CD8-positive, alpha-beta memory T cell (primary cell): Measurements from ENCODE around the gene FRRS1. TPM values are rescaled to one million over a fixed set of nuclear protein-coding genes. Genes with fewer than 3 reads are reported as not detected.
A peak's percentile ranks its signal among the peaks of the same experiment; 100 is the strongest.

Experiments used
- CTCF ChIA-PET: fragments of 350-600 bp; sonication (Branson Sonifier 250); formaldehyde crosslinking; loops from one replicate; lab custom pipeline; 2021; ENCODE audit warnings: antibody characterized with exemption; lab: Charles Lee
- POLR2A ChIA-PET: fragments of 350-600 bp; sonication (Branson Sonifier 250); formaldehyde crosslinking; loops from one replicate; lab custom pipeline; 2021; ENCODE audit warnings: antibody characterized with exemption; lab: Charles Lee
- DNase-seq, 5 donors: peaks; one replicate each; pipeline versions ENCODE4 v3.0.0 to v3.0.0-alpha.2; 2020 to 2022; ENCODE audit warnings: mixed read lengths in 1 of 5
- H3K27ac ChIP-seq: one replicate; pipeline ENCODE4 v1.7.0; 2013; ENCODE audit warnings: low read depth, mild to moderate bottlenecking, low read length, moderate library complexity
- H3K27me3 ChIP-seq: 2 replicates; pipeline ENCODE4 v1.7.0; 2013; ENCODE audit warnings: low read length, mild to moderate bottlenecking; ENCODE audit not compliant: insufficient read depth, poor library complexity, severe bottlenecking
- H3K36me3 ChIP-seq: 2 replicates; pipeline ENCODE4 v1.7.0; 2013; ENCODE audit warnings: mild to moderate bottlenecking, low read length, moderate library complexity; ENCODE audit not compliant: insufficient read depth
- H3K4me1 ChIP-seq: 2 replicates; pipeline ENCODE4 v1.7.0; 2013; ENCODE audit warnings: mild to moderate bottlenecking, low read length, moderate library complexity; ENCODE audit not compliant: insufficient read depth
- H3K4me3 ChIP-seq: 2 replicates; pipeline ENCODE4 v1.7.0; 2013; ENCODE audit warnings: mild to moderate bottlenecking, low read length
- H3K9me3 ChIP-seq: 2 replicates; pipeline ENCODE4 v1.7.0; 2013; ENCODE audit warnings: mild to moderate bottlenecking, low read length
- H3K27ac Mint-ChIP-seq, 8 donors: one replicate each; pipeline ENCODE4 v1.8.0; 2020 to 2021; ENCODE audit warnings: mixed read lengths in 8 of 8, mild to moderate bottlenecking in 6 of 8, inconsistent platforms in 3 of 8, moderate library complexity in 3 of 8
- H3K27me3 Mint-ChIP-seq, 2 donors: one replicate each; pipeline ENCODE4 v1.8.0; 2020 to 2021; ENCODE audit warnings: mixed read lengths in 2 of 2, mild to moderate bottlenecking in 1 of 2, moderate library complexity in 1 of 2
- H3K36me3 Mint-ChIP-seq, 3 donors: one replicate each; pipeline ENCODE4 v1.8.0; 2020 to 2021; ENCODE audit warnings: mixed read lengths in 3 of 3, inconsistent platforms in 1 of 3, mild to moderate bottlenecking in 1 of 3
- H3K4me1 Mint-ChIP-seq, 3 donors: one replicate each; pipeline ENCODE4 v1.8.0; 2020 to 2021; ENCODE audit warnings: mixed read lengths in 3 of 3, inconsistent platforms in 1 of 3, mild to moderate bottlenecking in 1 of 3
- H3K4me3 Mint-ChIP-seq, 7 donors: one replicate each; pipeline ENCODE4 v1.8.0; 2020 to 2021; ENCODE audit warnings: mixed read lengths in 7 of 7, mild to moderate bottlenecking in 6 of 7, moderate library complexity in 4 of 7, inconsistent platforms in 2 of 7
- H3K9me3 Mint-ChIP-seq, 5 donors: one replicate each; pipeline ENCODE4 v1.8.0; 2020 to 2022; ENCODE audit warnings: mixed read lengths in 5 of 5, mild to moderate bottlenecking in 3 of 5, moderate library complexity in 2 of 5, inconsistent platforms in 1 of 5
- polyA plus RNA-seq: library from polyadenylated mRNA; unstranded; fragments of 300-500 nt; fragmentation: Illumina TruSeq; gene quantifications from one replicate; pipeline ENCODE4 v1.2.3, GENCODE V29; 2021
- total RNA-seq, 2 experiments: library from RNA; stranded (reverse); gene quantifications; one replicate each; pipeline ENCODE4 v1.2.3, GENCODE V29; 2021

The FRRS1 gene
- total and polyA plus RNA-seq, 3 experiments from 2014 or later: 1.6 to 2.0 TPM; not detected in 1

GRCh38 chr1:99725996-99726395 is 40.4 kb downstream of the FRRS1 start:
- Mint-ChIP-seq H3K27ac (no peak overlapping the region), H3K36me3 (peaks cover 0 to 2% (median 0%) of the 10 kb centered on the region in 3 donors), H3K9me3 (no peaks in the 10 kb centered on the region), H3K4me1 (no peaks in the 10 kb centered on the region), H3K27me3 (peaks cover 0 to 2% of the 10 kb centered on the region in 2 donors), H3K4me3 (no peak overlapping the region)
- CTCF ChIA-PET: no interaction called here
- H3K9me3 ChIP-seq: no peaks in the 10 kb centered on the region
- H3K4me1 ChIP-seq: no peaks in the 10 kb centered on the region
- H3K36me3 ChIP-seq: no peaks in the 10 kb centered on the region
- POLR2A ChIA-PET: no interaction called here
- no peaks in the 10 kb centered on the region for H3K27me3 ChIP-seq
- no peak for DNase-seq
- H3K4me3 ChIP-seq: no peak overlapping the region
- no peak overlapping the region for H3K27ac ChIP-seq

GRCh38 chr1:99723251-99723650 is 43.2 kb downstream of the FRRS1 start:
- H3K9me3 ChIP-seq: no peaks in the 10 kb centered on the region
- ChIA-PET CTCF (interaction anchor here (1.9 kb wide), 1 partner anchor 9 kb away, joined by 3 read pairs; no protein-coding TSS in a partner anchor), POLR2A (no interaction called here)

GRCh38 chr1:99717005-99717404 is 49.4 kb downstream of the FRRS1 start:
- no peak overlapping the region for H3K27ac ChIP-seq
- peaks cover 0 to 2% of the 10 kb centered on the region in 2 donors for H3K27me3 Mint-ChIP-seq
- ChIA-PET CTCF (no interaction called here), POLR2A (no interaction called here)
- no peak for DNase-seq
- H3K36me3 Mint-ChIP-seq: peaks cover 0 to 5% (median 4%) of the 10 kb centered on the region in 3 donors
- no peaks in the 10 kb centered on the region for H3K9me3 Mint-ChIP-seq
- no peak overlapping the region for H3K4me3 Mint-ChIP-seq
- no peaks in the 10 kb centered on the region for H3K9me3 ChIP-seq
- H3K27ac Mint-ChIP-seq: peak overlapping the region in 1 of 8 donors; percentile 82
- no peaks in the 10 kb centered on the region for H3K27me3 ChIP-seq
- no peaks in the 10 kb centered on the region for H3K4me1 Mint-ChIP-seq
- H3K4me1 ChIP-seq: no peaks in the 10 kb centered on the region
- H3K36me3 ChIP-seq: no peaks in the 10 kb centered on the region
- H3K4me3 ChIP-seq: no peak overlapping the region

More at GRCh38 chr1:99723251-99723650, 43.2 kb downstream of the FRRS1 start:
- H3K27me3 ChIP-seq: no peaks in the 10 kb centered on the region
- no peaks in the 10 kb centered on the region for H3K9me3 Mint-ChIP-seq
- no peaks in the 10 kb centered on the region for H3K4me1 ChIP-seq
- no peak overlapping the region for H3K4me3 ChIP-seq
- DNase-seq: no peak
- no peaks in the 10 kb centered on the region for H3K4me1 Mint-ChIP-seq
- H3K27ac ChIP-seq: no peak overlapping the region
- no peaks in the 10 kb centered on the region for H3K36me3 ChIP-seq
- H3K36me3 Mint-ChIP-seq: peaks cover 0 to 1% (median 0%) of the 10 kb centered on the region in 3 donors
- H3K27ac Mint-ChIP-seq: no peak overlapping the region
- no peak overlapping the region for H3K4me3 Mint-ChIP-seq
- peaks cover 0 to 2% of the 10 kb centered on the region in 2 donors for H3K27me3 Mint-ChIP-seq

- H3K4me3 Mint-ChIP-seq: no peak overlapping the region
- Histone ChIP-seq H3K9me3 (no peaks in the 10 kb centered on the region), H3K4me1 (no peaks in the 10 kb centered on the region), H3K27ac (no peak overlapping the region), H3K4me3 (no peak overlapping the region), H3K27me3 (no peaks in the 10 kb centered on the region), H3K36me3 (no peaks in the 10 kb centered on the region)
- ChIA-PET CTCF (no interaction called here), POLR2A (no interaction called here)
- H3K4me1 Mint-ChIP-seq: peaks cover 2 to 4% (median 3%) of the 10 kb centered on the region in 3 donors
- no peaks in the 10 kb centered on the region for H3K9me3 Mint-ChIP-seq
- peaks cover 0 to 2% of the 10 kb centered on the region in 2 donors for H3K27me3 Mint-ChIP-seq
- DNase-seq: no peak
- H3K36me3 Mint-ChIP-seq: peaks cover 0 to 7% (median 4%) of the 10 kb centered on the region in 3 donors
- H3K27ac Mint-ChIP-seq: no peak overlapping the region
Measured at GRCh38 chr1:99713006-99713405, 53.4 kb downstream of the FRRS1 start.

GRCh38 chr1:99710994-99711393 is 55.4 kb downstream of the FRRS1 start:
- peaks cover 0 to 2% of the 10 kb centered on the region in 2 donors for H3K27me3 Mint-ChIP-seq
- peaks cover 2 to 4% (median 3%) of the 10 kb centered on the region in 3 donors for H3K4me1 Mint-ChIP-seq
- ChIA-PET CTCF (no interaction called here), POLR2A (no interaction called here)
- Histone ChIP-seq H3K27me3 (no peaks in the 10 kb centered on the region), H3K27ac (no peak overlapping the region), H3K9me3 (no peaks in the 10 kb centered on the region), H3K36me3 (no peaks in the 10 kb centered on the region), H3K4me3 (no peak overlapping the region), H3K4me1 (no peaks in the 10 kb centered on the region)
- peaks cover 0 to 4% (median 3%) of the 10 kb centered on the region in 3 donors for H3K36me3 Mint-ChIP-seq
- no peak overlapping the region for H3K4me3 Mint-ChIP-seq
- no peak overlapping the region for H3K27ac Mint-ChIP-seq
- no peaks in the 10 kb centered on the region for H3K9me3 Mint-ChIP-seq
- no peak for DNase-seq

GRCh38 chr1:99707535-99708142 is 58.8 kb downstream of the FRRS1 start:
- no peak overlapping the region for H3K27ac Mint-ChIP-seq

GRCh38 chr1:99705385-99705784 is 61.0 kb downstream of the FRRS1 start:
- H3K27ac ChIP-seq: no peak overlapping the region
- H3K27me3 ChIP-seq: no peaks in the 10 kb centered on the region
- H3K4me3 Mint-ChIP-seq: peak overlapping the region in 1 of 7 donors; percentile 3
- no peak for DNase-seq
- peaks cover 0 to 3% (median 0%) of the 10 kb centered on the region in 3 donors for H3K36me3 Mint-ChIP-seq
- ChIA-PET POLR2A (no interaction called here), CTCF (interaction anchor here (1.4 to 2.2 kb wide), 2 partner anchors 11 to 21 kb away, joined by 3 to 7 read pairs; no protein-coding TSS in a partner anchor)
- no peaks in the 10 kb centered on the region for H3K9me3 ChIP-seq
- peaks cover 13 to 22% (median 22%) of the 10 kb centered on the region in 3 donors for H3K4me1 Mint-ChIP-seq
- no peaks in the 10 kb centered on the region for H3K9me3 Mint-ChIP-seq
- H3K36me3 ChIP-seq: no peaks in the 10 kb centered on the region
- peaks cover 7 to 16% of the 10 kb centered on the region in 2 donors for H3K27me3 Mint-ChIP-seq
- H3K4me1 ChIP-seq: peaks cover 8% of the 10 kb centered on the region
- H3K27ac Mint-ChIP-seq: peak overlapping the region in 1 of 8 donors; percentile 36
- H3K4me3 ChIP-seq: no peak overlapping the region

More at GRCh38 chr1:99707535-99708142, 58.8 kb downstream of the FRRS1 start:
- Histone ChIP-seq H3K4me1 (peaks cover 8% of the 10 kb centered on the region), H3K36me3 (no peaks in the 10 kb centered on the region), H3K27me3 (no peaks in the 10 kb centered on the region), H3K27ac (no peak overlapping the region), H3K9me3 (no peaks in the 10 kb centered on the region), H3K4me3 (no peak overlapping the region)
- ChIA-PET POLR2A (no interaction called here), CTCF (interaction anchor here (1.3 kb wide), 1 partner anchor 12 kb away, joined by 3 read pairs; no protein-coding TSS in a partner anchor)
- Mint-ChIP-seq H3K27me3 (no peaks in the 10 kb centered on the region), H3K4me1 (peaks cover 13 to 23% (median 23%) of the 10 kb centered on the region in 3 donors), H3K4me3 (no peak overlapping the region), H3K9me3 (no peaks in the 10 kb centered on the region), H3K36me3 (peaks cover 0 to 3% (median 0%) of the 10 kb centered on the region in 3 donors)
- DNase-seq: peak in 4 of 5 donors; percentile 4 to 58 (median 33)

- Histone ChIP-seq H3K27me3 (no peaks in the 10 kb centered on the region), H3K4me1 (peaks cover 8% of the 10 kb centered on the region), H3K9me3 (no peaks in the 10 kb centered on the region), H3K27ac (no peak overlapping the region), H3K4me3 (no peak overlapping the region), H3K36me3 (no peaks in the 10 kb centered on the region)
- peaks cover 0 to 3% (median 0%) of the 10 kb centered on the region in 3 donors for H3K36me3 Mint-ChIP-seq
- no peak for DNase-seq
- H3K4me3 Mint-ChIP-seq: peak overlapping the region in 1 of 7 donors; percentile 49
- H3K27me3 Mint-ChIP-seq: peaks cover 7 to 24% of the 10 kb centered on the region in 2 donors
- H3K4me1 Mint-ChIP-seq: peaks cover 11 to 20% (median 19%) of the 10 kb centered on the region in 3 donors
- ChIA-PET POLR2A (no interaction called here), CTCF (interaction anchor here (1.4 to 2.2 kb wide), 2 partner anchors 10 to 20 kb away, joined by 3 to 7 read pairs; no protein-coding TSS in a partner anchor)
- H3K9me3 Mint-ChIP-seq: no peaks in the 10 kb centered on the region
- no peak overlapping the region for H3K27ac Mint-ChIP-seq
Measured at GRCh38 chr1:99704356-99704816, 62.0 kb downstream of the FRRS1 start.
